Measurements from ENCODE around the gene CRYL1. TPM values are rescaled to one million over a fixed set of nuclear protein-coding genes. Genes with fewer than 3 reads are reported as not detected.
"Not testable (repeated sequence)": the region's sequence is repeated elsewhere in the genome, so short reads cannot be mapped to it uniquely, and the experiment has no call there.

The CRYL1 gene
- total RNA-seq, 1 experiment from 2014 or later = 3.7 TPM

DNA sequence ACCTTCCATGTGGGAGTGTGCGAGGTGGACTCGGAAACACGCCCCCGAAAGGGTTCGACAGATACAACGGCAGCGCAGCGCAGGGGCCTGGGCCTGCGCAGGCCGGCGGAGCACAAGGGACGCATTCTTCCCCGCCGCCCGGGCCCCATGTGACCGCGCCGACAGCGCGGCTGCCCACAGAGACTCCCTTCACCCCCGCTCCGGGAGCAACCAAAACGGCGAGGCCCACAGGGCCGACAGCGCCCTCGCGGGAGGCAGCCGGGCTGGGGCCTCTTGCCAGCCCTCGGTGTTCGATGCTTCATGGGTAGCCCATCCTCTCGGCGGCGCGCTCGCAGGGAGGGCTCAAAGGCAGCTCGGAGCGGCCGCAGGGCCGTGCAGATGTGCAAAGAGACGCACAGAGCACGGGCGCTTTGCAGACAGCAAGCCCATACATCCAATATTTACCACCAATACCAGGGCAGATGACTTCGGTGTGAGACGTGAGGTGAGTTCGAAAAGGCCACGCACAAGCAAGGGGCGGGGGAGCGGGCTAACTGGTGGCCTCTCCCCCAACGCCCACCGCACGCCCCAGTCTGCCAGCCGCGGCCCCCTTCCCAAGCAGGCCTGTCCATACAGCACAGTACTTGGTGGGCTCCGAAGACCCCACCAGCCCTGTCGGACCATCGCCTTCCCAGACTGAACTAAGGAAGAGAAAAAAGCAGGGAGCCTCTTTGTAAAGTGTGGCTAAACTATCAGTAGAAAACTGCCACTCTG lies 89.9 kb downstream of the CRYL1 start:
- peak; percentile 52 for DNase-seq

DNA sequence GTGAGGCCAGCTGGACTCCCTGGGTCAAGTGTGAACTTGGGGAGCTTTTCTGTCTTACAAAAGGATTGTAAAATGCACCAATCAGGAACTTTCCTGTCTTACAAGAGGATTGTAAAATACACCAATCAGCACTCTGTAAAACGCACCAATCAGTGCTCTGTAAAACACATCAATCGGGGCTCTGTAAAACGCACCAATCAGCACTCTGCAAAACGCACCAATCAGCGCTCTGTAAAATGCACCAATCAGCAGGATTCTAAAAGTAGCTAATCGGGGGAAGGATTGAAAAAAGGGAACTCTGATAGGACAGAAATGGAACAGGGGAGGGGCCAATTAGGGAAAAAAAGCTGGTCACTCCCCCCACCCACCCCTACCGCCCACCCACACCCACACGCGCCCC lies 91.4 kb downstream of the CRYL1 start:
- not testable (repeated sequence) for H2BK15ac ChIP-seq (ENCODE audit: low read depth, low read length); H4K20me1 ChIP-seq (ENCODE audit: control insufficient read depth, insufficient read depth, insufficient read length); H3K4me3 Mint-ChIP-seq; H2BK120ac ChIP-seq (ENCODE audit: low read depth, low read length, poor library complexity, severe bottlenecking); H2BK12ac ChIP-seq (ENCODE audit: insufficient read length, low read depth, low read length); H3K79me1 ChIP-seq (ENCODE audit: insufficient read depth, low read depth, low read length, poor library complexity, severe bottlenecking); H3K27ac ChIP-seq (ENCODE audit: insufficient read length, low read depth, low read length); H3K27me3 ChIP-seq (ENCODE audit: insufficient read depth, low read length); H3K79me2 ChIP-seq (ENCODE audit: insufficient read depth, low read length); H3K9me3 Mint-ChIP-seq; H4K8ac ChIP-seq (replicated peaks; ENCODE audit: insufficient read length, low read depth, low read length); H3K36me3 Mint-ChIP-seq (ENCODE audit: insufficient read depth in 1 of 3, low read depth in 3 of 3); H3K56ac ChIP-seq (ENCODE audit: insufficient read length, low read depth, low read length); H2AFZ ChIP-seq (ENCODE audit: low read length); H3K9ac ChIP-seq (ENCODE audit: extremely low read depth, insufficient read length, low read length); H3K4me1 ChIP-seq (ENCODE audit: insufficient read depth, low read length); H4K91ac ChIP-seq (ENCODE audit: insufficient read length, low read depth, low read length); H3T11ph ChIP-seq (ENCODE audit: low read length); H3K9me3 ChIP-seq (ENCODE audit: control insufficient read depth, low read depth, low read length); H3K4me1 Mint-ChIP-seq; H2AK5ac ChIP-seq (ENCODE audit: insufficient read length, low read length); H3K14ac ChIP-seq (ENCODE audit: insufficient read depth, low read length); H2BK5ac ChIP-seq (ENCODE audit: insufficient read length, low read length); H2BK20ac ChIP-seq (ENCODE audit: low read depth, low read length, poor library complexity, severe bottlenecking); H3K23me2 ChIP-seq (ENCODE audit: insufficient read length, low read depth, low read length, poor library complexity, severe bottlenecking); H4K5ac ChIP-seq (ENCODE audit: insufficient read length, low read depth, low read length); H3K27me3 Mint-ChIP-seq (ENCODE audit: low read depth); DNase-seq; H3K4ac ChIP-seq (ENCODE audit: low read depth, low read length); H3K23ac ChIP-seq (ENCODE audit: insufficient read length, low read depth, low read length); H3K18ac ChIP-seq (ENCODE audit: insufficient read length, low read depth, low read length); H3K27ac Mint-ChIP-seq; H3K4me2 ChIP-seq (ENCODE audit: insufficient read depth, insufficient read length, low read length)
- WGBS (ENCODE audit: extremely low coverage, insufficient read length, low lambda C conversion rate) = no CpG with 5 or more reads among the region's 9 CpGs

More for the DNA sequence above, 89.9 kb downstream of the CRYL1 start:
- WGBS (ENCODE audit: extremely low coverage, insufficient read length, low lambda C conversion rate) = no CpG with 5 or more reads among the region's 57 CpGs
- Mint-ChIP-seq H3K4me3 (no peak overlapping the region), H3K27me3 (ENCODE audit: low read depth) (peaks cover 3% of the 10 kb centered on the region), H3K27ac (no peak overlapping the region; a peak in 1 of 7 replicates), H3K36me3 (ENCODE audit: insufficient read depth in 1 of 3, low read depth in 3 of 3) (peaks cover 0 to 3% (median 2%) of the 10 kb centered on the region in 3 experiments; a peak in 4 of 7 replicates), H3K4me1 (peaks cover 6 to 10% of the 10 kb centered on the region in 2 experiments), H3K9me3 (peaks cover 3 to 5% of the 10 kb centered on the region in 2 experiments; a peak in 3 of 5 replicates)
- Histone ChIP-seq H3K18ac (ENCODE audit: insufficient read length, low read depth, low read length) (no peak overlapping the region), H3K27ac (ENCODE audit: insufficient read length, low read depth, low read length) (no peak overlapping the region), H3K27me3 (ENCODE audit: insufficient read depth, low read length) (no peaks in the 10 kb centered on the region), H4K5ac (ENCODE audit: insufficient read length, low read depth, low read length) (no peak overlapping the region), H2BK20ac (ENCODE audit: low read depth, low read length, poor library complexity, severe bottlenecking) (no peak overlapping the region), H4K20me1 (ENCODE audit: control insufficient read depth, insufficient read depth, insufficient read length) (no peaks in the 10 kb centered on the region), H3T11ph (ENCODE audit: low read length) (no peak overlapping the region), H3K4ac (ENCODE audit: low read depth, low read length) (no peak overlapping the region), H3K9ac (ENCODE audit: extremely low read depth, insufficient read length, low read length) (no peak overlapping the region), H3K23me2 (ENCODE audit: insufficient read length, low read depth, low read length, poor library complexity, severe bottlenecking) (no peaks in the 10 kb centered on the region), H2BK12ac (ENCODE audit: insufficient read length, low read depth, low read length) (no peak overlapping the region), H3K23ac (ENCODE audit: insufficient read length, low read depth, low read length) (no peak overlapping the region), H2BK5ac (ENCODE audit: insufficient read length, low read length) (no peak overlapping the region), H3K14ac (ENCODE audit: insufficient read depth, low read length) (no peak overlapping the region; the same call in 1 of the 2 replicates), H4K8ac (replicated peaks; ENCODE audit: insufficient read length, low read depth, low read length) (no peak overlapping the region), H3K9me3 (ENCODE audit: control insufficient read depth, low read depth, low read length) (no peaks in the 10 kb centered on the region), H3K4me2 (ENCODE audit: insufficient read depth, insufficient read length, low read length) (no peak overlapping the region), H2AK5ac (ENCODE audit: insufficient read length, low read length) (no peak overlapping the region), H2BK15ac (ENCODE audit: low read depth, low read length) (no peak overlapping the region), H3K79me2 (ENCODE audit: insufficient read depth, low read length) (no peaks in the 10 kb centered on the region), H2BK120ac (ENCODE audit: low read depth, low read length, poor library complexity, severe bottlenecking) (no peak overlapping the region), H4K91ac (ENCODE audit: insufficient read length, low read depth, low read length) (no peak overlapping the region), H3K79me1 (ENCODE audit: insufficient read depth, low read depth, low read length, poor library complexity, severe bottlenecking) (no peaks in the 10 kb centered on the region), H3K56ac (ENCODE audit: insufficient read length, low read depth, low read length) (no peak overlapping the region), H2AFZ (ENCODE audit: low read length) (no peak overlapping the region), H3K4me1 (ENCODE audit: insufficient read depth, low read length) (no peaks in the 10 kb centered on the region)
- TF ChIP-seq, protein P1, sequence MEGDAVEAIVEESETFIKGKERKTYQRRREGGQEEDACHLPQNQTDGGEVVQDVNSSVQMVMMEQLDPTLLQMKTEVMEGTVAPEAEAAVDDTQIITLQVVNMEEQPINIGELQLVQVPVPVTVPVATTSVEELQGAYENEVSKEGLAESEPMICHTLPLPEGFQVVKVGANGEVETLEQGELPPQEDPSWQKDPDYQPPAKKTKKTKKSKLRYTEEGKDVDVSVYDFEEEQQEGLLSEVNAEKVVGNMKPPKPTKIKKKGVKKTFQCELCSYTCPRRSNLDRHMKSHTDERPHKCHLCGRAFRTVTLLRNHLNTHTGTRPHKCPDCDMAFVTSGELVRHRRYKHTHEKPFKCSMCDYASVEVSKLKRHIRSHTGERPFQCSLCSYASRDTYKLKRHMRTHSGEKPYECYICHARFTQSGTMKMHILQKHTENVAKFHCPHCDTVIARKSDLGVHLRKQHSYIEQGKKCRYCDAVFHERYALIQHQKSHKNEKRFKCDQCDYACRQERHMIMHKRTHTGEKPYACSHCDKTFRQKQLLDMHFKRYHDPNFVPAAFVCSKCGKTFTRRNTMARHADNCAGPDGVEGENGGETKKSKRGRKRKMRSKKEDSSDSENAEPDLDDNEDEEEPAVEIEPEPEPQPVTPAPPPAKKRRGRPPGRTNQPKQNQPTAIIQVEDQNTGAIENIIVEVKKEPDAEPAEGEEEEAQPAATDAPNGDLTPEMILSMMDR (conservative IDR thresholded peaks at IDR 0.05) = no peak
